Activated T-cell treated with anti-CD3 and anti-CD28 coated beads for 48 hours (primary cell): ENCODE results near the gene FRMD4A.

Experiments used
- DNase-seq: peaks from one replicate; pipeline ENCODE4 v3.0.0-alpha.2; 2020; ENCODE audit warnings: low read depth

The FRMD4A gene

DNA sequence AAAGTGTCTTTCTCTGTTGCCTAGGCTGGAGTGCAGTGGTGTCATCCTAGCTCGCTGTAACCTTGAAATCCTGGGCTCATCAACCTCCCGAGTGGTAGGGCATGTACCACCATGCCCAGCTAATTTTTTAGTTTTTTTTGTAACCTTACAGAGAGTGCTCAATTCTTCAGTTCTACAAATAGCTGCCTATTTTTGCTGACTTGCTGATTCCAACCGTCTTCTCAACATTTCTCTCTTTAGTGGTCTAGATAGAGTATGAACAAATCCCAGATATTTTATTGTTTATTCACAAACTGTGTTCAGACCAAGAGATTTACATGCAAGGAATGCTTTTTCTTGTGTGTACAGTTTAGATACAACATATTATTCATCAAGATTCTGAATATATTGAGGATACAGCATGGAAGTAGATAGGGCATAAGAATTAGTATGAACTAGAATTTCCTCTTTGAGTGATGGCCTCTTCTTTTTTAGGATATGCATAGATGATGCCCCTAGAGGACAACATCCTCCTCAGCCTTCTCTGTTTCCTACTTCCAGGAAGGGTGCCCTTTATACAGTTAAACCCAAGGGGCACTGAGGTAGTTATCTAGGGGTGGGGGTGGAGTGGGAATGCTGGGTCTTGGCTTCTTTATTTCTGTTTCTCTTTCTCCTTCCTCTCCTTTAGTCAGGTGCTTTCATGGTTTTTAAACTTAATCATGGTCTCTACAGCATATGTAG lies 717.9 kb downstream of the FRMD4A start:
- DNase-seq: no peak

DNA sequence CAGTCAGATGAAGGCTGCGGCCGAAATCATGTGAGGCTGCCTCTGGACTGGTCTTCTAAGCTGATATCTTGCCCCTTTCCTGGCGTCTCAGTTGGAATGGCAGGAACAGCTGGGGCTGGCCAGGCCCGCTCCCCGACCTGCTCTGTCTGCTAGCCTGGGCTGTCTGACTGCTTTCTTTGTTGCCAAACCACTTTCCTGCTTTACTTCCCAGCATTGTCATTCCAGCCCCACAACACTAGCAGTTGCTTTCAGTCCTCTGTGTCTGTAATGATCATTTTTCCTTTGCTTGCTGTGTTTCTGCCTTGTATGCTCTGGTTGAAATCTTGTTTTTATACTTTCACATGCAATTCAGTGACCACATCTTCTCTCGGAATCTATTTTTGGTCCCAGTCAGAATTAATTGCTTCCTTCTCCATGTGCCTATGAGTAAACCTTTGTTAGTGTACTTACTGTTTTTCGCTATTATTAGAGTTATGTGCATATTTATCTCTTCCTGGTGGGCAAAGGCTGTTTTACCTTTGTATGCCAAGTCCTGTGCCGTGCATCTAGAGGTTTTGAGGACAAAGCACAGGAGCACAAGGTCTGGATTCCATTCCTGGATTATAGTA lies 722.4 kb downstream of the FRMD4A start:
- DNase-seq: no peak

DNA sequence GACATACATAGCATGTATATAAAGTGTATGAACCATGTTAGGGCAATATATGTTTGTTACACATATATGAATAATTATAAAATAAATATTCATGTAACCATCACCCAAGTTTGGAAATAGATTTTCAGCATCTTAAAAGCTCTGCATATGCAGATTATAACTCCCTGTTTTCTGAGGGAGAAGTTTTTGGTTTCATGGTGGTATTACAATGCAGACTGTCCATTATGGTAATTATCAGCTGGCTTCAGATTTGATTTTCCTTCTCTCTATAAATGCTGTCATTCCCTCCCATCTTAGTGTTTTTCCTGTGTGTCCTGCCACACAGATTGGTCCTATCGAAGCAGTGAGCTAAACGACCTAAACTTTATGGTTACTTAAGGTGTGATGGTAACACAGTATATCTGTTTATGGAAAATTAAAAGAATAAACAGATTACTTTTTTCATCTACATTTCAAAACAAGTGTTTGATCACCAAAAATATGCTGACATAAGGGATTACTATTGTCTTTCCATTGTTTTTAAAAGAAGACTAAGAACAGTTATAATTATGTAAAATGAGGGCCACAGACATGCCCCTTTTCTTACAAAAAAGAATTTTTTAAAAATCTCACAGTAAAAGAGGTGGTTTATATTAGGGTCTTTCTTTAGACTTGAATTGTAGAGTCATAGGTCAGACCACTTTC lies 726.2 kb downstream of the FRMD4A start:
- DNase-seq: no peak

DNA sequence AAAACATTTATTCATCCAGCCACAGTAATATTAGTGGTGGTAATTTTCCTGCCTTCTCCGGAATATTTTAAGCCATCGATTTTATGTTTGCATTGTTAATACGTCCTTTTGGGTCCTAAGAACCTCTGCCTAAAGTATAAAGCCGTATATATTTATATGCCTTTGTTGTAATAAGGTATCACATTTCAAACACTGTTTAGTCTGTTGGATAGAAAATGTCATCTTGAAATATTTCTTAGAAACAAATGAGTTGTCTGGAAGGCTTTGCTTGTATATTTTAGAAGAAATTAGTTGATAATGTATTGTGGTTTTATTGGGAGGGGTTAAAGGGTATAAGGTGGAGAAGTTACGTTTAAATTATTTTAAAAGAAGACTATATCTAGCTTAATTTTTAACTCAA lies 732.8 kb downstream of the FRMD4A start:
- no peak for DNase-seq

DNA sequence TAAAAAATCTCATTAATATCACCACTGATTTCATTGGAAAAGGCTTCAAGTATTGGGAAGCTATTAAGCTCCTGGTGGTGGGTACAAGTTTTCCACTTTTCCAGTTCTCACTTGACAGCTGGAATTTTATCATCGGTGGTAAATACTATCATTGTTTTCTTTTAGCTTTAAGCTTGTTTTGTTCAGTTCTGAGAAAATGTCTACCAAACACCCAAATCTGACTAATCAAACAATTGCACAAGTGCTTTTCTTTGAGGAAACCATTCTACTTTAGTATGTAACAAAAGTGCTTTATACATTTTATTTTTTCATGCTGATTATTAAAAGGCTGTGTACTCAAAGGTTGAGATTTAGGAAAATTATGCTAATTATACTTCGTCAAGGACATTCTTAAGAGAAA lies 736.1 kb downstream of the FRMD4A start:
- DNase-seq: no peak
